DMS 273 treated with DMSO at 0.1 percent for 48 hours (cell line): Measurements from ENCODE around the gene GPR151.

Source experiments
- DNase-seq: peaks from one replicate; lab custom pipeline; 2025; lab: John Stamatoyannopoulos, UW

Gene GPR151

DNA sequence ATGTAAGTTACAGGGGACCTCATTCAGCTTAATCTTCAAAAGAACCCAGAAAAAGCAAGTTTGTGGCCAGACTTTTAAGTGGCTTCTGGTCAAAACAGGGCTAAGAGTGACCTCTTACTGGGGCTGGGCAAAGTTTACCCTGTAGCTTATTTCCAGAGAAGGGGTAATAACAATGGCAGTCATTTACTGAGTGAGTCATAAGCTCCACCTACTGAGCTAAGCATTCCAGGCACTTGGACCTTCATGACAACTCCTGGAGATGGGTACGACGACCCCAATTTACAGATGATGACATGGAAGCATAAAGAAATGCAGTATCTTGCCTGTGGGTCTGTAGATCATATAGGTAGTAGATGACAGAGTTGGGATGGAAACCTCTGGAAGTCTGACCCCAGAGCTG, 4.7 kb upstream of the GPR151 start:
- no peak for DNase-seq

DNA sequence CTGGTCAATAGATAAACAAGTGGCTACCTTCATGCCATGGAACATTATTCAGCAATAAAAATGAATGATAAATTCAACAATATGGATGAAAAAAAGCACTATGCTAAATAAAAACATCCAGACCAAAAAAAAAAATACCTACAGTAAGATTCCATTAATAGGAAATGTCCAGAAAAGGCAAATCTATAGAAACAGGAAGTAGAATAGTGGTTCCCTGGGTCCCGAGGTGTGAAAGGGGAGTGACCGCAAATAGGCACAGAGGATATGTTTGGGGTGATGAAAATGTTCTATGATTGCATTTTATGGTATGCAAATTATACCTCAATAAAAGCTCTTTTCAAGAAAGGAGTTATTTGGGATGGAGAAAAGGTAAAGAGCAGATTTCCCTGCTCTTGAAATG, 3.6 kb upstream of the GPR151 start:
- DNase-seq, result no peak

DNA sequence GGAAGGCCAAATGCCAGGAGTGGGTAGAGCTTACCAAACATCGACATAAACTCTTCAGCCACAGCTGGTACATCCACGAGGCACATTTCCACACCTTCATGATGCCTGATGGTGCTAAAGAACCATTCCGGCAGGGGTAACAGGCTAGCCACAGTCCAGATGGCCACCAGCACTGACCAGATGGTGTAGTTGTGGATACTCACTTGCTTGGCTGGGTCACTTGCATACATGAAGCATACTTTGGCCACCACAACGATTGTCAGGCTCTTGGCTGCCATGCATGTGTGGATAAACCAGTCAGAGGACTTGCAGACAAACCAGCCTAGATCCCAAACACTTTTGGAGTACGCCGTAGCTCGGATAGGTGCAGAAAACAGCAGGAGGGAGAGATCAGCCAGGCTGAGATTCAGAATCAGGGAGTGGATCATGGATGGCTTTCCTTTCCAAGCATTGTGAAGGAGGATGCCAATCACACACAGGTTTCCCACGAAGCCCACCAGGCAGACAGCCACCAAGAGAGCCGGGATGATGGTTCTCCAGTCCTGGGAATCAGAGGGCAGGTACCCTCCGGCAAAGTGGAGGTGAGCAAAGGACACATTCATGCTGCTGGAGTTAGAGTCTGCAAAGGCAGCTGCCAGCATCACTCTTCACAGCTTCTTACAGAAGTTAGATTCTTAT, 378 bp downstream of the GPR151 start:
- no peak for DNase-seq

DNA sequence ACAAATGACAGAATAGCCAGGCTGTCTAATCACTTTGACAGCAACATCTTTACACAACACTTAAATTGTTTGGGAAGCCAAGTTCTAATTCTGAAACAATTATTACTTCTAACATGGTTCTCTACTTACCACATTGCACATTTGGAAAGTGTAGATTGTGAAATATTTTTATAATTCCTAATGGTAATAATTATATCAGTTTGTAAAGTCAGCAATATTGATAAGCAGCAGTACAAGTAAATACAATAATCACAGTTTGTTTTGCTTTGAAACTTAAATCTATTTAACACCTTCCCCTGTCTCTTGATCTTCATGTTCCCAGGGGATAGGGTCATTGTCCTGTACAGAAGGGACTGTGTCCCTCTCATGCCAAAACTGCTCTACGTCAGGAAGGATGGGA, 1.4 kb downstream of the GPR151 start:
- DNase-seq, result no peak

DNA sequence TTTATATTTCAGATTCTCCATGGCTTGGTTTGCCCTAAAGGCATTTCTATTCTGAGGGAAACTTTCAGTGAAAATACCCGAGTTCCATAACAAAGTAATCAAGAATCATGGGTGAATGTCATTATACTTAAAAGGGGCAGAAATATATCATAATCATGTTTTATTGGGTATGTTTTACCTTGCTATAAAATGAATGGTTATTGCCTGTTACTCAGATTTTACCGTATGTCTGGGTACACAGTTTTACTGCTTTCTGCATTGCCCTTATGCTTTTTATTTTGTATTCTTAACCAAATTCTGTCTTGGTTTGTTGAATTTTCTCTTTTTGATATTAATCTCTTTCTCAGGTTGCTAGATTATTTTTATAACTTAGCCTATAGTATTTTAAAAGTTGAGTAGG, 2.5 kb downstream of the GPR151 start:
- DNase-seq, result no peak

DNA sequence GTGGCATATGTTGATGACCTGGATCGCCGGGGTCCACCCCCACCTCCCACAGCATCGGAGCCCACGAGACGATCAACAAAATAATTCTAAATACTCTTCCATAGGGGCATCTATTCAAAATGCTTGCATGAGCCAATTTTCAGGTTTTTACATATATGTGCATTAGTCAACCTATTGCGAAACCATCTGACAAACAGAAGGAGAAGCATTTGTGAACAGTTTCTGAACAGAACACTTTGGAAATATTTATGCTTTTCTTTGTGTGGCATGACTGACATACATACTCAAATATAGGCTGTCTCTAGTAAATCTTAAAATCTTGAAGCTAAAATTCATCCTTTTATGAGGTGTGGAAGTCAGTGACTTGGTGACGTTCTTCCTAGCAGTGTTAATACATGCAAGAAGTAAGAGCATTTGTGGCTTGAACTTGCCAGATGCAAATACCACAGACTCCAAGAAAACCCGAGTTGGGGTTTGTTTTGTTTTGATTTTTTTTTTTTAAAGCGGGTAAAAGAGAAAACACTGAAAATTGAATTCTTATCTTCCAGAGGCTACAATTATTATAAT, 5.3 kb downstream of the GPR151 start:
- no peak for DNase-seq

DNA sequence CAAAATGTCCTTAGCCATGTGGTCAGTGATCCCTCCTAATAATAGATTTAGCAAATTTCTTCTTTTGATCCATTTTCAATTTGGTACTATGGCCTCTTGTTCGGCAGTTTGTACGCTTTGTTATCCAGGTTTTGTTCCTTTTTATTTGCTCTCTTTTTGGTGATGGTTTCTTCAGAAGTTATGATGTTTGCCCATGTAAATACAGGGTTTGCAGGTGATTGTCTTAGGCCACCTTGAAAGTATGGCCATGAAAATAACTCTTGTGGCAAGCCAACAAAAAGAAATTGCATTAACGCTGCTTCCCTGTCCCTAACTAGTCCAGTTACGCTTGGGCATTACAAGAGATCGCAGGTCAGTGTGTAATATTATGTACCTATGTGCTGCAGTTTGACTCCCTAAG, 8.6 kb downstream of the GPR151 start:
- DNase-seq, result no peak

DNA sequence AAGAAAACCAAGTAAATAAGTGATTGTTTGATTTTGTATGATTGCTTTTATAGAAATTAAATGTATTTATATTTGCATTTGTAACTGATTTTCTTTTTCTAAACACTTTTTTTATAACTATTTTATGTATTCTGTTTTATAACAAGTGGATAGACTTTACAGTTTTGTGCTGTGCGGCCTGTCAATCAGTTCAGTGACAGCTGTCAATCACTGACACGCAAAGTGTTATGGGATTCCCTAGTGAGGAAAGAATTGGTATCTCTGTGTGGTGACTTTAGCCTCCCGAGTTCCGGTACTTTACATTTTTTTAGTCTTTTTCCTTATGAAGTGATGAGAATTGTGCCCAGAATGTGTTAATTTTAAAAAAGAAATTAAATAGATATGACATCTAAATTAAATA, 16.3 kb downstream of the GPR151 start:
- no peak for DNase-seq

DNA sequence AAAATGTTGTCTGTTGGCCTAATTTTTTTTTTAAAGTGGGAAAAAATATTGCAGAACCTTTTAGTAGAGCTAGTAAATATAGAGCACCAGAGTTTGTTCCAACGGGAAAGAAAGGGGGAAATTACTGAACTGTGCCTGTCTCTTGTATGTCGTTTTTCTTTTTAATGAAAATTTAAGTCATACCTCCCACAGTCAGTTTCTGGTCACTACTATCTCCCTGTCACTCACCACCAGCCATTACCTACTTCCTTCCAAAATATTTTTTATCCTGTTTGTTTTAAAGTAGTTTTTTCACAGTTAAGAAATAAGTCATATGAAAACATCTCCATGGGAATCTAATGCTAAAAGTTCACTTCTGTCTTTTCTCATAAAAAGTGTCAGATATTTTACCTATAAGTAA, 21.3 kb downstream of the GPR151 start:
- DNase-seq, result no peak

DNA sequence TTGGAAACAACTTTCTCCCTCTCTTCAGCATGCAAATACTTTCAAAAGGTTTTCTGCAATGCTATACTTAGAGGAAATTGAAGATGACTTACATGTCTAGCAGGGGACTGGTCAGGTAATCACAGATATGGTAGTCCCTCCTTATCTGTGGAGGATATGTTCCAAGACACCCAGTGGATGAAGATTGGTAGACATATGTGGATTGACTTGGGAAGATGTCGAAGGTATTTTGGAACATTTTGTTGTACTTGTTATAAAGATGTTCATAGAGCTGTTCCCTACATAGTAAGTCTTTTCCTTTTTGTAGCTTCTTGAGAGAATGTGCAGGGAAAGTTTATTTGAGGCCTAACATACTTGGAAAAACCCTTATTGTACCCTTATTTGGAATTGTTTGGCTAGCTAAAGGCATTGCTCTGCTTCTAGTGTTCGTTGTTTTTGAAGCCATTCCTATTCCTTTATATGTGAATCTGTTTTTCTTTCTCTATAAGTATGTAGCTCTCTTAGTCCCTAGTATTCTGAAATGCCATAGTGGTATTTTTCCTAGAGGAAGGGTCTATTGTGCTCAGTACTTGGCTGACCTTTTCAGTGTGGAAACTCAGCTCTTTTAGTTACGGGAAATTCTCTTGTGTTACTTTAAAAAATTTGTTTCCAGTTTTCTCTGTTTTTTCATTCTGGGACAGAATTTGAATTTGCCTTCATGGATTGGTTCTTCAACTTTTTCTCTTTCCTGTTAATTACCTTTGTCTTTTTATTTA, 25.7 kb downstream of the GPR151 start:
- no peak for DNase-seq

DNA sequence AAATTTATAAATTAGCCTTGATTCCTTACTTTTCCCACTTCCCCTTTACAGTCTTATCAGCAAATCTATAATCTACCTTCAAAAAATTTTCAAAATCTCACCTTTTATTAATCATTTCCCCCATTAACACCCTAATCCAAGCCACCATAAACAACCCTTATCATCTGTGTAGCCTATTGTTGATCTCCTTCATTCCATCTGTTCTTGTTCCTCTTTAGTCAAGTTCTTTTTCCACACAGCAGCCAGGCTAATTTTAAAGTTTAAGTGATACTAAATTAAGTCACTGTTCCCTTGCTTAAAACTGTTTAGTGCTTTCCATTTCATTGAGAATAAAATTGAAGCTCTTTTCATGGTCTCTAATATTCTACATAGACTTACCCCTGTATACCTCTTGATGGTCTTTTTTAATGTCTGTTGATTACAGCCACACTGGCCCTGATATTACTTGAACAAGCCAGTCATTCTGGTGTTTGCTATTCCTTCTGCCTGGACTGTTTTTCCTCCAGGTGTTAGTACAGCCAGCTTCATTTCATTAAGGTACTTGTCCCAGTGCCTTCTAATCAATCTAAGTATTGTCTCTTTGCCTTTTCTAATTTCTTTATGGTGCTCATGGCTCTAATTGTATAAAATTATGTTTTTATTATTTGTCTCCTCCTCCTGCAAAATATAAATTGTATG, 31.1 kb downstream of the GPR151 start:
- no peak for DNase-seq

DNA sequence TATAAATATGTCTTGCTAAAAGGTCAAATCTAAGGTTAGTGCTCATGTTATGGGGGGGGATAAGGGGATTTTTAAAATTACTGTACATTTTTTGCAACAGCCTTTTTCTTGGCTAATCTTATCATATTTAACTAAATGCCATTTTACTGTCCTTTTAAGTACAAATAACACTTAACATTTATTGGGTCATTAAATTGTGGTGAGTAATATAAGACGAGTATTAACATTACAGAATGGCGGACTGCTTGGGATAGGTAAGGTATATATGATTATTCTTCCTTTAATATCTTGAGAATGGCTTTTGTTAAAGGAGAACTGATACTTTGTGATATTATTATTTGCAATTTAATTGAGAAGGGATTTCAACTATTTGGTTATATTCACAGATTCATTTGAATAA, 33.2 kb downstream of the GPR151 start:
- DNase-seq, result no peak

DNA sequence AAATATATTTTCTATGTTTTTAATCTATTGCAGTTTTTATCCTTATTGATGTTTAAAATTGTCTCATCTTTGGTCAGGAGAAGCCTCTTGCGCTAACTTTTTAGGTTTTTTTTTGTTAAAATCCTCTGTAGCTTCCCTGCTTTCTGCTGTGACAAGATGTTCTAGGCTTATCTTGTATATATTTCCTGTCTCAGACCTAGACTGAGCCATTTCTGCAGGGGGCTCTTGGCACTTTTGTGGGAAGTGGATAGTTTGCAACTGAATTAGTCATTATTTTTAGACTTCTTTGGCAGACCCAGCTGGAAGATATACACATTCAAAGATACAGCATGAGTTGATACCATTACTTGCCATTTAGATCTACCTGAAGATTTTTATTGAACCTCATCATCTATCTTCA, 40.1 kb downstream of the GPR151 start:
- no peak for DNase-seq

DNA sequence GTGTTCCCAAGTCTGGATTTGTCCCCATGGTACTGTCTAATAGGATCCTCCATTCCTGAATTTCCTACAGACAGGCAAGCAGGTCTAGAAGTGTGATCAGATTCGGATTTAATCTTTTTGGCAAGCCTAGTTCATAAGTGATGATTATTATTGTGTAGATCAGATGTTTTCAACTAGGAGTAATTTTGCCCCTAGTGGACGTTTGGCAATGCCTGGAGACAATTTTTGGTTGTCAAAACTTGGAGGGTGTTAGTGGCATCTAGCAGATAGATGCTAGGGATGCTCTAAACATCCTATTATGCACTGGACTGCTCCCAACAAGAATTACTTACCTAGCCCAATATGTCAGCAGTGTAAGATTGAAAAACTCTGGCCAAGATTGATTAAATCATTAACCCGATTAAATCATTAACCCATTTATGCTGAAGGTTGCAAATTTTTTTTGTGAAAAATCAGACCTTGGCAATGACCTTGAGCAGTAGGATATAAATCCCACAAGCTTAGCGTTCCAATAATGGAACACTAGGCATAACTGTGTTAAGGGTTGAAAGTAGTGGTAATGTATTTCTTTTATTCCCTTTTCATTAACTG, 40.7 kb downstream of the GPR151 start:
- no peak for DNase-seq

DNA sequence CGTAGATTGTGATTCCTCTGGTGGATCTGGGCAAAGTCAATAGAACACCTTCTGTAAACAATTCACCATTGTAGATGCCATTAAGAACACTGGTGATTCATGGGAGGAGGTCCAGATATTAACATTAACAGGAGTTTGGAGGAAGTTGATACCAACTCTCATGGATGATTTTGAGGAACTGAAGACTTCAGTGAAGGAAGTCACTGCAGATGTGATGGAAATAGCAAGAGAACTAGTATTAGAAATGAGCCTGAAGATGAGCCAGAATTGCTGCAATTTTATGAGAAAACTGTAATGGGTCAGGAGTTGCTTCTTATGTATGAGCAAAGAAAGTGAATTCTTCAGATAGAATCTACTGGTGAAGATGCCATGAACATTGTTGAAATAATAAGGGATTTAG, 41.9 kb downstream of the GPR151 start:
- DNase-seq, result no peak

DNA sequence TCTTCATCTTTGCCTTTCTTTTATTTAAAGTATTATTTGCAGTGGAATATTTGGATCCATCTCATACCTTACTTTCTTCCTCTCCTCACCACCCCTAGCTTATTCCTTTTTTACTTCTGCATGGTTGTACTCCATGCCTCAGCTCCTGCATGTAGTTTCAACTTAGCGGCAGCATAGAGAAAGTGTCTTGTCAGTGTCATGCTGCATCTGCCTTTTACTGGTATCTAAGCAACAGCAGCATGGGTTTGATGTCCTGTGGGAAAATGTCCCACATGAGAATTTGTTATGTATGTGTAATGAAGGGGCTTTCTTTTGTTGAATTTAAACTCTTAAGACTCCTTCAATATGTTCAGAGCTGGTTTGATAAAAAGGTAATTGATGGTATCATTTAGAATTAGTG, 48.2 kb downstream of the GPR151 start:
- no peak for DNase-seq

DNA sequence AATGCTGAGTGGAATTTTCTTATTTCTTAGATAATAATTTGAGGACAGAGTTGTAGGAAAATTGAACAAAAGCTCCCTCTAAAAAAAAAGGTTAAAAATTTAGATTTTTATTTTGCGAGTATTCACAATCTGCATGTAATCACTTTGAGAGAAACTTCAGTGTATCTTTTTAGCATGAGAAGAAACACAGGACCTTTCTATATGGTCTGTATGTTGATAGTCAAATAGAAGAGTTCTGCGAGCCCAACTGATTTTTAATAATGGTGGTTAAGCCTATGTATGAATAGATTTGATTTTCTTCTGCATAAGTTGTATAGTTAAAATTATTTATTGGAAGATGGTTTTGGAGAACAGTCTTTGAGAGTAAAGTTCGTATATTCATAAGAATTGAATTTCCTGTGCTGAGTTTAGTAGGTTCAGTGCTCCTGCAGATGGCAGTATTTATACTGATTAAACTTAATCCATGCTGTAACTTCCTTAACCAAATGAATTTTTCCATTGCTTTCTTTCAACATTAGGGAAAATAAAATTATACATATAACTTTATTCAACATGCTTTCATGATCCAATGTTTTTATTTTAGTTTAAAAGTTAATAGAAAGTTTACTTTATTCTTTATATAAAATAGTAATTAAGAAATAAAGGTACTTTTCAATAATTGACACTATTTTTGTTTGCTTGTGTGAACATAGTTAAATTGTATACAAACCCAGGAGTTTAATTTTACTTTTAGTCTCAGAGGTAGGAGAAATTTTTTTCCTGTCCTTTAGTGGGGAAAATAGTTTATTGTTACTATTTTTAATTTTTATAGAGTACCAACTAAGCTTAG, 49.3 kb downstream of the GPR151 start:
- DNase-seq, result no peak

DNA sequence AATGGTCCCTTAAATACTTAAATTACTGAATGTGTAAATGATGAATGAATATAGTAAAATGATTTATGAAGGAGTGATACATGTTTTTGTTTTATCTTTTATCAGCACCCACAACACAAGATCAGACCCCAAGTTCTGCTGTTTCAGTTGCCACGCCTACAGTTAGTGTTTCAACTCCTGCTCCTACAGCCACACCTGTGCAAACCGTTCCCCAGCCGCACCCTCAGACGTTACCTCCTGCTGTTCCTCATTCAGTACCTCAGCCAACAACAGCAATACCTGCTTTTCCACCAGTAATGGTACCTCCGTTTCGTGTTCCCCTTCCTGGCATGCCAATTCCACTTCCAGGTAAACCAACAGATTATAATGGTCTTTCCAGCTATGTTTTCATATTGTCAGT, 52.5 kb downstream of the GPR151 start:
- no peak for DNase-seq
